HepG2 (cell line): Measurements from ENCODE around the gene C10orf53. TPM values are rescaled to one million over a fixed set of nuclear protein-coding genes. Genes with fewer than 3 reads are reported as not detected.

ENCODE experiments used
- ATAC-seq: fragments of 200-7000 bp; cut with Tn5 transposase; 3 replicates; pipeline ENCODE4 v1.9.1; 2020; ENCODE audit warnings: mild to moderate bottlenecking, moderate library complexity
- BruUV-seq: library from RNA; stranded (reverse); fragments of 400-500 nt; replicated peaks from 2 replicates; lab custom pipeline; 2021; lab: Mats Ljungman, UMichigan
- CTCF ChIA-PET: fragments of 300-600 bp; formaldehyde crosslinking; extraction: SDS; loops from one replicate; lab custom pipeline; 2021; ENCODE audit warnings: low total read pairs, inconsistent platforms, low intra/inter-chr PET ratio; lab: Yijun Ruan, JAX
- POLR2A ChIA-PET: fragments of 350-600 bp; sonication (Branson Sonifier 250); formaldehyde crosslinking; loops from one replicate; lab custom pipeline; 2020; ENCODE audit warnings: antibody characterized with exemption, inconsistent platforms; lab: Yijun Ruan, JAX
- DNase-seq: peaks from one replicate; pipeline ENCODE4 v3.0.0-alpha.2; 2015; ENCODE audit warnings: low spot score
- FAIRE-seq: peaks from 3 replicates; lab custom pipeline; 2011; peaks lifted over from hg19 to GRCh38; lab: Jason Lieb, UNC
- H2AFZ ChIP-seq: one replicate; pipeline ENCODE4 v1.6.1; 2011; ENCODE audit warnings: low read length, inconsistent platforms
- H3K27ac ChIP-seq: fragments of 300-600 bp; 3 replicates; pipeline ENCODE4 v1.8.0; 2011; ENCODE audit warnings: mixed run types, mild to moderate bottlenecking, mixed read lengths, low read length, inconsistent platforms; ENCODE audit not compliant: insufficient read depth; ENCODE audit errors: extremely low read length
- H3K27me3 ChIP-seq, 2 experiments: fragments of 200-600 bp in 1 of 2; 2 replicates in 1 of 2; 3 replicates in 1 of 2; pipeline versions ENCODE4 v1.6.0 to v1.8.0; 2011; ENCODE audit warnings: low read length in 2 of 2, mild to moderate bottlenecking in 2 of 2, moderate library complexity in 2 of 2, inconsistent platforms in 1 of 2; ENCODE audit not compliant: insufficient read depth in 2 of 2, control insufficient read depth in 1 of 2
- H3K36me3 ChIP-seq, 2 experiments: fragments of 200-600 bp in 1 of 2; replicated peaks in 1 of 2; 2 replicates in 1 of 2; 3 replicates in 1 of 2; pipeline versions ENCODE4 v1.5.1 to v1.8.0; 2011; ENCODE audit warnings: low read length in 2 of 2, inconsistent platforms in 1 of 2; ENCODE audit not compliant: insufficient read depth in 2 of 2, control insufficient read depth in 1 of 2
- H3K4me1 ChIP-seq: 2 replicates; pipeline ENCODE4 v1.5.1; 2012; ENCODE audit warnings: low read length, inconsistent platforms; ENCODE audit not compliant: insufficient read depth
- H3K4me2 ChIP-seq: 2 replicates; pipeline ENCODE4 v1.6.0; 2011; ENCODE audit warnings: low read depth, low read length, inconsistent platforms
- H3K4me3 ChIP-seq, 3 experiments: fragments of 200-600 bp in 1 of 3; sonication (generic), shearing (Covaris generic) in 1 of 3; replicated peaks in 1 of 3; 2 replicates each; pipeline ENCODE4 v1.5.1; 2011 to 2016; ENCODE audit warnings: low read length in 3 of 3, inconsistent platforms in 2 of 3, low read depth in 2 of 3, mild to moderate bottlenecking in 2 of 3, control low read depth in 1 of 3, mixed read lengths in 1 of 3; ENCODE audit not compliant: insufficient read depth in 1 of 3
- H3K79me2 ChIP-seq: one replicate; pipeline ENCODE4 v1.6.1; 2011; ENCODE audit warnings: low read length, inconsistent platforms; ENCODE audit not compliant: insufficient read depth
- H3K9ac ChIP-seq: 2 replicates; pipeline ENCODE4 v1.6.0; 2011; ENCODE audit warnings: mild to moderate bottlenecking, low read depth, low read length, inconsistent platforms; ENCODE audit not compliant: insufficient read depth
- H3K9me3 ChIP-seq: 2 replicates; pipeline ENCODE4 v1.5.1; 2012; ENCODE audit warnings: mild to moderate bottlenecking, low read length
- H4K20me1 ChIP-seq: 2 replicates; pipeline ENCODE4 v1.6.0; 2011; ENCODE audit warnings: inconsistent platforms, mild to moderate bottlenecking, low read length, moderate library complexity; ENCODE audit not compliant: insufficient read depth
- FUBP1 ChIP-seq: sonication (generic); formaldehyde crosslinking; IDR thresholded peaks from 2 replicates; pipeline ENCODE4 v1.5.1; 2020; ENCODE audit warnings: missing genetic modification reagents, mild to moderate bottlenecking, borderline replicate concordance
- GABPA ChIP-seq, 2 experiments: IDR thresholded peaks; 2 replicates each; pipeline ENCODE4 v1.6.1; 2011 to 2016; ENCODE audit warnings: low read depth in 2 of 2, low read length in 1 of 2, missing biosample characterization in 1 of 2, missing genetic modification characterization in 1 of 2
- IRX3 ChIP-seq: sonication (generic); formaldehyde crosslinking; IDR thresholded peaks from 2 replicates; pipeline ENCODE4 v1.8.1; 2023; ENCODE audit warnings: mild to moderate bottlenecking, low read depth, missing genetic modification reagents, borderline replicate concordance
- KIAA2018 ChIP-seq: sonication (generic); formaldehyde crosslinking; IDR thresholded peaks from 2 replicates; pipeline ENCODE4 v1.5.0; 2020; ENCODE audit warnings: mild to moderate bottlenecking, missing genetic modification reagents, borderline replicate concordance
- SNAI1 ChIP-seq: sonication (generic); formaldehyde crosslinking; IDR thresholded peaks from 2 replicates; pipeline ENCODE4 v1.5.0; 2020; ENCODE audit warnings: mild to moderate bottlenecking, missing genetic modification reagents, borderline replicate concordance
- SPEN ChIP-seq: sonication (generic); formaldehyde crosslinking; IDR thresholded peaks from 2 replicates; pipeline ENCODE4 v1.5.1; 2020; ENCODE audit warnings: low read depth, mild to moderate bottlenecking, missing genetic modification reagents
- ZFP91 ChIP-seq: sonication (generic); formaldehyde crosslinking; IDR thresholded peaks from 2 replicates; pipeline ENCODE4 v1.9.0; 2022; ENCODE audit warnings: missing genetic modification reagents, mild to moderate bottlenecking, borderline replicate concordance
- ZNF230 ChIP-seq: sonication (generic); formaldehyde crosslinking; IDR thresholded peaks from 2 replicates; pipeline ENCODE4 v1.4.0; 2020; ENCODE audit warnings: mild to moderate bottlenecking, missing genetic modification reagents
- ZNF264 ChIP-seq: sonication (generic); formaldehyde crosslinking; IDR thresholded peaks from 2 replicates; pipeline ENCODE4 v1.4.0; 2020; ENCODE audit warnings: missing genetic modification reagents
- WGBS: methylation state at CpG from one replicate; pipeline ENCODE4 v1.1.6; 2017; ENCODE audit warnings: low lambda C conversion rate; 5-methylcytosine and 5-hydroxymethylcytosine counted together
- in situ Hi-C: cut with HindIII; loops from 2 replicates; pipeline ENCODE4 v1.10.0; 2017; ENCODE audit warnings: low pct_unique_long_range_greater_than_20kb; ENCODE audit not compliant: extremely low pct_ligation_motif_present
- intact Hi-C: fragments of 100-400 bp; cut with micrococcal nuclease; formaldehyde crosslinking; loops from one replicate; pipeline ENCODE4 v1.10.0; 2022; ENCODE audit not compliant: unreplicated experiment
- polyA plus RNA-seq, 8 experiments: library from polyadenylated mRNA; depleted of rRNA in 3 of 8; stranded (reverse) in 7 of 8; unstranded in 1 of 8; fragments of >200 nt; fragmentation: Illumina TruSeq in 4 of 8; extraction: Trizol in 4 of 8; gene quantifications; 2 replicates each; pipeline versions ENCODE4 v1.2.1 to v1.2.3, GENCODE V29; 2011 to 2016; ENCODE audit warnings: low read depth in 4 of 8, missing spikeins in 1 of 8, mixed read lengths in 1 of 8; ENCODE audit not compliant: insufficient read depth in 1 of 8
- total RNA-seq, 5 experiments: library from RNA; depleted of rRNA; stranded (reverse); fragments of >200 nt; fragmentation: Illumina TruSeq; extraction: Trizol; gene quantifications; 2 replicates each; pipeline ENCODE4 v1.2.3, GENCODE V29; 2016; ENCODE audit warnings: low read depth in 1 of 5
- TF ChIP-seq, protein P1 (sequence below): sonication (generic); formaldehyde crosslinking; IDR thresholded peaks from 2 replicates; pipeline ENCODE4 v1.4.0; 2020; ENCODE audit warnings: mild to moderate bottlenecking, missing genetic modification reagents

The C10orf53 gene
- total and polyA plus RNA-seq, 2 of the 13 experiments (the other 11 are each of a cell fraction or from before 2014, with no cell fraction given), result not detected

DNA sequence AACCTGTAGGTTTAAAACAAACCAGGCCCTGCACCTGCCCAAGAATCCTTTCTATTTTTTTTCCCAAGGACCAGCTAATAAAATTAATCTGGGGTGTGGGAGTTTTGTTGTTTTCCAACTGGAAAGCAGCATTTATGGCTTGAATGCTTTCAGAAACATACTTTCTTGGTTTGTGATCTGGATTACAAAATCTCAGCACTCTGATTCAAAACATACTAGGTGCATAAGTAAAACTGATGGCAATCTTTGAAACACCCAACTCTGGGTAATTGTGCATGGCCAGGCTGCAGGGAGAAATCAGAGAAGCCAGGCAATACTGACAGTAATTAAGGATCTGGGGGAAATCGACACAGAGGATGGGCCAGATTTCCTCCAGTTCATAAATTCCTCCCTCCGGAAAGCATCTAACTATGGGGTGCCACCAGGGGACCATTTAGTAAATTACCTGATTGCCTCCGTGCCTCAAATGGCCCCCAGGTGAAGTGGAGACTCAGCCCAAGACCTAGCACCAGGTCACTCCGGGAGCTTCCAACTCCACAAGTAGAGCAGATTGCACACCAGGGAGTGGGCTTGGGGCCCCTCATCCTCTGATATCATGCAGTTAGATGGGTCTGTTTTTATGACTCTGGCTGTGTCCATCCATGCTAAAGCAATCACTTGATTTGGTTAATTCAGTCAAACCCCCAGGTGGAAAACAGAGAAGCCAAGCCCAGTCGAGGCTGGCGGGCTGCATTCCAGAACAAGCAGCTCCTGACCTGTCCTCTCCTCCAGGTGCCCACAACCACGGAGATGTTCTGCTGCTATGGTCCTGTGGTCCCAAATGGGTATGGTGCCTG lies 15.2 kb upstream of the C10orf53 start:
- FAIRE-seq (no peak), DNase-seq (no peak), ATAC-seq (no peak)
- 0% methylated on average over 2 of the region's 7 CpGs for WGBS
- Histone ChIP-seq H3K27me3 (peaks cover 0 to 27% of the 10 kb centered on the region in 2 experiments; a peak in 4 of 5 replicates), H3K9me3 (peaks cover 2% of the 10 kb centered on the region), H2AFZ (no peak overlapping the region), H4K20me1 (no peaks in the 10 kb centered on the region), H3K27ac (no peak overlapping the region), H3K9ac (no peak overlapping the region), H3K4me3 (no peak overlapping the region), H3K4me1 (no peaks in the 10 kb centered on the region), H3K4me2 (no peak overlapping the region), H3K36me3 (no peaks in the 10 kb centered on the region), H3K79me2 (no peaks in the 10 kb centered on the region)
- TF ChIP-seq SNAI1 (CRISPR knock-in tag) (no peak), ZFP91 (CRISPR knock-in tag) (no peak), GABPA (IDR thresholded peaks at IDR 0.05; ENCODE audit: low read depth, low read length) (no peak), GABPA (CRISPR knock-in tag; IDR thresholded peaks at IDR 0.05; ENCODE audit: low read depth) (no peak), FUBP1 (CRISPR knock-in tag) (no peak), KIAA2018 (CRISPR knock-in tag) (no peak), ZNF230 (CRISPR knock-in tag) (no peak), SPEN (CRISPR knock-in tag) (no peak), ZNF264 (no peak), IRX3 (CRISPR knock-in tag) (no peak)
- TF ChIP-seq, protein P1, sequence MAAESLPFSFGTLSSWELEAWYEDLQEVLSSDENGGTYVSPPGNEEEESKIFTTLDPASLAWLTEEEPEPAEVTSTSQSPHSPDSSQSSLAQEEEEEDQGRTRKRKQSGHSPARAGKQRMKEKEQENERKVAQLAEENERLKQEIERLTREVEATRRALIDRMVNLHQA (CRISPR knock-in tag), result no peak
- POLR2A ChIA-PET, result no interaction called here
- intact Hi-C loops (no loop called here), in situ Hi-C loops (no loop called here)
- CTCF ChIA-PET, result no interaction called here
- no TSS peak for BruUV-seq
